ENCODE measurements around the gene RANBP17.
"Not testable (repeated sequence)": the region's sequence is repeated elsewhere in the genome, so short reads cannot be mapped to it uniquely, and the experiment has no call there.

RANBP17 gene

GRCh38 chr5:170861917-170862766, at the start of gene RANBP17:
Gene RANBP17 (plus strand): TSS chr5:170862018.
- DNase-seq (ENCODE audit: low read depth), result no peak

GRCh38 chr5:170813231-170813630, 48.6 kb upstream of the RANBP17 start:
- no peak for DNase-seq (ENCODE audit: low read depth)

GRCh38 chr5:170817195-170817594, 44.6 kb upstream of the RANBP17 start:
- DNase-seq (ENCODE audit: low read depth), result no peak

GRCh38 chr5:170818232-170818631, 43.6 kb upstream of the RANBP17 start:
- DNase-seq (ENCODE audit: low read depth), result no peak

DNA sequence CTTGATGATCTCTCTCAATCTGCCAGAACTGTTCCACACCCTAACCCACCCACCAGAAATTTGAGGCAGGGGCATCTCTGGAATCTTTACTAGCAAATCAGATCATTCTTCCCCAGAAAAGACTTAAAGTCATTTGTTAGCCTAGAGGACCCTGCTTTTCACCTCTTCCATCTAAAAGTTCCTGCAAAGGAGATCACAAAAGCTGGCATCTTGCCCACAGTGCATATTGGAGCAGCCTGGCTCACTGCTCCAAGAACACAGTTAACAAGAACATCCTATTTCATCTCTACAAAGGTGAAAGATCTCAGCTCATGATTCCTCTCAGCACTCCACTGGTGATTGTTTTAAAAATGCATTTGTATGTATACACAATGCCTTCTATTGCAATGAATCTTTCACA, 42.0 kb upstream of the RANBP17 start:
- no peak for DNase-seq (ENCODE audit: low read depth)

- no peak for DNase-seq (ENCODE audit: low read depth)
These were observed 40.5 kb upstream of the RANBP17 start for GRCh38 chr5:170821257-170821800.

DNA sequence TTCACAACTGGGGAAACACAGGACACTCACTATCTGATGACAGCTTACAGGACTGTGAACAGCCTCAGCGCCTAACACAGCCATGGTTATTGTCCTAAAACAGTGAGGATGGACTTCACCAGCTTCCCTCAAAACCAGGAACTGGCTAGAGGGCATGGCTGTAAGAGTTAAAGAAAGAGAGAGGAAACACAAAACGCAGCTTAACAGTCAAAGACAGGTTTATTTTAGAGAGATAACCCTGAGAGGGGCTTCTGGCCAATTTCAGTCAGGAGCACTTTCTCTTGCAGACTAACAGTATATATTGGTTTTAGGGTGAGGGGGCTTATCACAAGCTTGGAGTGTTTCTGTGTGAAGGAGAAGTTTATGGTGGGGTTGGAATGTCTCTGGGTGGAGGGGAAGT, 35.7 kb upstream of the RANBP17 start:
- DNase-seq (ENCODE audit: low read depth), result no peak

- DNase-seq (ENCODE audit: low read depth), result no peak
These were observed 29.6 kb upstream of the RANBP17 start for GRCh38 chr5:170832241-170832640.

DNA sequence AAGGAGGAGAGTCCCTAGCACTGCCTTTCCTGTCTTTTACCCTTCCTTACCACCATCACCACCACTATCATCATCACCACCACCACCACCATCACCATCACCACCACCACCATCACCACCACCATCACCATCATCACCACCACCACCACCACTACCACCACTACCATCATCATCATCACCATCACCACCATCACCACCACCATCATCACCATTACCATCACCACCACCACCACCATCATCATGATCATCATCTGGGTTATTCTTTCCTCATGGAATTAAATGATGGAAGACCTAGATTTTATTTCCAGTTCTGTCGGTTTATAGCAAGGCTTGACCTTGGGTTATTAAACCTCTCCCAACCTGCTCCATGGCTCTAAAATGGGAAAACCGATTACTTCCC, 27.8 kb upstream of the RANBP17 start:
- DNase-seq (ENCODE audit: low read depth), result not testable (repeated sequence)

DNA sequence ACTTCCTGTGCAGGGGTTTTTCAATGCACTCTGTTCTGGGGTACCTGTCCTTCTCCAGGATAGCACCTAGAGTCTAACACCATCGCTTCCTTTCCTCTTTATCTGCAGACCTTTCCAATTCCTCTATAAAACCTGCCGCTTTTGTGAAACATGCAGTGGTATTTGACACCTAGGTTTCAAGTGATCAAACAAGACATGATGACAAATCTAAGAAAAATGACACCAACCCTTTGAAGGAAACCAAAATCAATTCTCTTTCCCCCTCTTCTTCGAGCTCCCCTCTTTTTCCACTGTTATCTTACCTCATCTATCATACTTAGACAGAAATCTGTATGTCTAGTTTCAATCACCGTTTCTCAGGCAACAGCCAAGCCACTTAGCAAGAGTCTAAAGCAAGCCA, 25.6 kb upstream of the RANBP17 start:
- no peak for DNase-seq (ENCODE audit: low read depth)

GRCh38 chr5:170843870-170844269, 17.9 kb upstream of the RANBP17 start:
- DNase-seq (ENCODE audit: low read depth), result no peak

- no peak for DNase-seq (ENCODE audit: low read depth)
These were observed 17.2 kb upstream of the RANBP17 start for GRCh38 chr5:170844651-170845050.

GRCh38 chr5:170846416-170846815, 15.4 kb upstream of the RANBP17 start:
- DNase-seq (ENCODE audit: low read depth), result no peak

DNA sequence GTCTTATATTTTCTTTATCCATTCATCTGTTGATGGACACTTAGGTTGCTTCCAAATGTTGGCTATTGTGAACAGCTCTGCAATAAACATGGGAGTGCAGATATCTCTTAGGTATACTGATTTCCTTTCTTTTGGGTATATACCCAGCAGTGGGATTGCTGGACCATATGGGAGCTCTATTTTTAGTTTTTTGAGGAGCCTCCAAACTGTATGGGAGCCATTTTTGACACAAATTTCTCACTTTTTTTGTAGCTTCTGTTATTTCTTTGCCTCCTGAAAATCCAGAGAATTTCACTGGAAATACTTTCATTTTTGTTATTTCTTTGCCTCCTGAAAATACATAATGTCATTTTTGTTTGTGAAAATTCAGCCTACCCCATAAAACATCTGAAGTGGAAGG, 15.0 kb upstream of the RANBP17 start:
- no peak for DNase-seq (ENCODE audit: low read depth)

DNA sequence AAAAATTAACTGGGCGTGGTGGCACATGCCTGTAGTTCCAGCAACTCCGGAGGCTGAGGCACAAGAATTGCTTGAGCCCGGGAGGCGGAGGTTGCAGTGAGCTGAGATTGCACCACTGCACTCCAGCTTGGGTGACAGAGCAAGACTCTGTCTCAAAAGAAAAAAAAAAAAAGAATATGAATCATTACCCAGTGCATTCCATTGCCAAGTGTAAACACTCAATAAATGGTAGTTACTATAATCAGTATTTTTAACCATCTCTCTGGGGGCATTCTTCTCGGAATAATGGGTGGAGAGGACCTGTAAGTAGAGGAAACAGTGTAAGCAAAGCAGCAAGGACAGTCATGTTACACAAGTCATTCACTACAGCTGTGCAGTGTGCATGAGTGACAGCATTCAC, 13.8 kb upstream of the RANBP17 start:
- DNase-seq (ENCODE audit: low read depth), result no peak

GRCh38 chr5:170849374-170849773, 12.4 kb upstream of the RANBP17 start:
- no peak for DNase-seq (ENCODE audit: low read depth)

GRCh38 chr5:170854566-170854965, 7.3 kb upstream of the RANBP17 start:
- no peak for DNase-seq (ENCODE audit: low read depth)

GRCh38 chr5:170857066-170857465, 4.8 kb upstream of the RANBP17 start:
- DNase-seq (ENCODE audit: low read depth), result no peak

- no peak for DNase-seq (ENCODE audit: low read depth)
These were observed 1.4 kb upstream of the RANBP17 start for GRCh38 chr5:170860415-170860814.

- DNase-seq (ENCODE audit: low read depth), result no peak
These were observed 776 bp upstream of the RANBP17 start for GRCh38 chr5:170860818-170861666.

DNA sequence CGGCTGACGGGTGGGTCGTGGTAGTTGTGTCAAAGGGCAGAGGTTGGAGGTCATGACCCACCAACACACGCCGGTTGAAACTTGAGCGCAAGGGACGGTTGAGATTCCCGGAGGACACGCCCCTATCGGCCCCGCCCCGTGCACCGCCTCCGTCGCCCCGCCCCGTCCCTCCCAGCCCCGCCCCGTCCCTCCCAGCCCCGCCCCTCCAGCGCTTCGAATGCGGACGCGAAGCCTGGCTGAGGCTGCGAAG, 226 bp upstream of the RANBP17 start:
- no peak for DNase-seq (ENCODE audit: low read depth)

GRCh38 chr5:170863646-170864045, 1.8 kb downstream of the RANBP17 start:
- DNase-seq (ENCODE audit: low read depth), result no peak

GRCh38 chr5:170865622-170866021, 3.8 kb downstream of the RANBP17 start:
- no peak for DNase-seq (ENCODE audit: low read depth)

Data from stimulated activated CD4-positive, alpha-beta T cell treated with anti-CD3 and anti-CD28 coated beads, Interleukin-2, amount 100 ng/mL, for 4 hours (primary cell).